Transverse colon (tissue), 4 donors: ENCODE results near the gene TNNI3. TPM values are rescaled to one million over a fixed set of nuclear protein-coding genes. Genes with fewer than 3 reads are reported as not detected.
A peak's percentile ranks its signal among the peaks of the same experiment; 100 is the strongest.

Experiments
- DNase-seq: peaks from one replicate; pipeline ENCODE4 v3.0.0-alpha.2; 2019
- H3K27ac ChIP-seq, 4 donors: fragments of 200-600 bp; sonication (generic); 2 replicates each; pipeline ENCODE4 v1.5.1; 2016 to 2018; ENCODE audit warnings: inconsistent platforms in 4 of 4
- H3K27me3 ChIP-seq: fragments of 200-600 bp; sonication (generic); 2 replicates; pipeline ENCODE4 v1.5.1; 2017; ENCODE audit warnings: inconsistent platforms
- H3K36me3 ChIP-seq, 4 donors: fragments of 200-600 bp; sonication (generic); 2 replicates each; pipeline ENCODE4 v1.5.1; 2017 to 2019; ENCODE audit warnings: inconsistent platforms in 4 of 4
- H3K4me1 ChIP-seq, 4 donors: fragments of 200-600 bp; sonication (generic); 2 replicates each; pipeline ENCODE4 v1.5.1; 2017 to 2020; ENCODE audit warnings: inconsistent platforms in 4 of 4
- H3K4me3 ChIP-seq, 4 donors: fragments of 200-600 bp; sonication (generic); 1 replicate in 1 of 4; 2 replicates in 3 of 4; pipeline versions ENCODE4 v1.5.1 to v1.6.1; 2017 to 2019; ENCODE audit warnings: inconsistent platforms in 4 of 4
- H3K9me3 ChIP-seq, 2 donors: fragments of 200-600 bp; sonication (generic); 2 replicates each; pipeline ENCODE4 v1.5.1; 2017 to 2019; ENCODE audit warnings: inconsistent platforms in 2 of 2
- CTCF ChIP-seq, 5 experiments: fragments of 200-600 bp in 3 of 5; fragments of 450-650 bp in 2 of 5; sonication (generic) in 3 of 5; IDR thresholded peaks; 1 replicate in 2 of 5; 2 replicates in 3 of 5; pipeline ENCODE4 v1.5.1; 2016 to 2017; ENCODE audit warnings: antibody characterized with exemption in 5 of 5, inconsistent platforms in 3 of 5, mild to moderate bottlenecking in 2 of 5, moderate library complexity in 1 of 5
- EP300 ChIP-seq: sonication (generic); formaldehyde crosslinking; IDR thresholded peaks from one replicate; pipeline ENCODE4 v1.6.1; 2017; ENCODE audit warnings: antibody characterized with exemption, low read depth
- POLR2A ChIP-seq: fragments of 450-650 bp; IDR thresholded peaks from one replicate; pipeline ENCODE4 v1.6.1; 2016; ENCODE audit warnings: antibody characterized with exemption, mild to moderate bottlenecking, moderate library complexity
- POLR2AphosphoS5 ChIP-seq, 3 donors: sonication (generic); formaldehyde crosslinking; IDR thresholded peaks; one replicate each; pipeline ENCODE4 v1.6.1; 2016; ENCODE audit warnings: antibody characterized with exemption in 3 of 3
- WGBS, 2 donors: methylation state at CpG; one replicate each; pipeline ENCODE4 v1.1.5; 2018; ENCODE audit warnings: low coverage in 1 of 2; 5-methylcytosine and 5-hydroxymethylcytosine counted together
- in situ Hi-C, 4 donors: fragments of 200-750 bp; cut with MboI; loops; one replicate each; pipeline versions ENCODE4 v1.15.0 to v1.15.1; 2017; ENCODE audit warnings: low sequenced_read_pairs in 3 of 4, low pct_ligation_motif_present in 1 of 4, low pct_unique_long_range_greater_than_20kb in 1 of 4
- intact Hi-C: fragments of 100-400 bp; cut with DNase I; formaldehyde crosslinking; loops from one replicate; pipeline ENCODE4 v1.15.1; 2023; ENCODE audit warnings: low total_unique reads
- total RNA-seq, 4 donors: library from RNA; depleted of rRNA; stranded (reverse); fragments of >200 nt; gene quantifications; one replicate each; pipeline ENCODE4 v1.1.0, GENCODE V29; 2016

TNNI3 gene
- total RNA-seq, 4 donors from 2014 or later = not detected

DNA sequence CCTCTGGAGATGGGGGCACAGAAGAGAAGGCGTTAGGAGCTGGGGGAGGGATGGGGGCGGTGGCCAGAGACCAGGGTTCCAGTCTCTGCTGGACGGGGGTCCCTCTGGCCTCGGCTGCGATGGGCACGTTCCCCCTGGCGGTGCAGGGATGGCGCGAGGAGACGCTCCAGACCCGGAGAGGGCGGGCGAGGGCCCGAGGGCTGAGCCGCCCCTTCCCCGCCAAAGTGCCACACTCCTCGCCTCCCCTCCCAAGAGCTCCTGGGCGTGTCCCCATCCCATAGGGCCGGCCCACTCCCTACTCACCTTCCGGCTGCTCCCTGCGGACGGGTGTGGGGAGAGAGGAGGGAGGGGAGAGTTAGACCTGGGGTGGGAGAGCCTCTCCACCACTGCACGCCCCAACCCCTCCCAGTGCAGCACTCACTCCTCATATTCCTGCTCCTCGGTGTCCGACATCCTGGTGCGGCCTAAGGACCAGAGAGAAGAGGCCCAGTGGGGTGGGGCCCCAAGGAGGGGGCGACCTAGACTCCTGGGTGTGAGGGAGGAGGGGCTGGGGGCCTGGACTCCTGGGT is 10.7 kb downstream of the TNNI3 start:
- in situ Hi-C loops (loop anchor here in 3 of 4 donors (10.0 kb wide), 2 partner anchors 278 to 358 kb away; no protein-coding TSS in a partner anchor), intact Hi-C loops (loop anchor here (10.0 kb wide), 1 partner anchor 358 kb away; no protein-coding TSS in a partner anchor)
- no peak for TF ChIP-seq POLR2AphosphoS5 (IDR thresholded peaks at IDR 0.05)
- no peak for TF ChIP-seq POLR2A
- TF ChIP-seq CTCF (IDR thresholded peaks at IDR 0.05) = no peak
- no peak for TF ChIP-seq EP300
- no peaks in the 10 kb centered on the region for H3K36me3 ChIP-seq
- peaks cover 92% of the 10 kb centered on the region for H3K27me3 ChIP-seq
- no peaks in the 10 kb centered on the region for H3K9me3 ChIP-seq
- H3K4me3 ChIP-seq = no peak overlapping the region
- peaks cover 0 to 13% (median 11%) of the 10 kb centered on the region in 4 donors for H3K4me1 ChIP-seq
- no peak overlapping the region for H3K27ac ChIP-seq
- no peak for DNase-seq
- 7% methylated on average over 10 of the region's 27 CpGs; no CpG with 5 or more reads in 1 of the 2 donors for WGBS, 2 donors

GRCh38 chr19:55146078-55146704 is 11.3 kb downstream of the TNNI3 start:
- in situ Hi-C loops = loop anchor here in 3 of 4 donors (10.0 kb wide), 2 partner anchors 279 to 359 kb away; no protein-coding TSS in a partner anchor
- no peaks in the 10 kb centered on the region for H3K36me3 ChIP-seq
- H3K27ac ChIP-seq = no peak overlapping the region
- H3K9me3 ChIP-seq = no peaks in the 10 kb centered on the region
- TF ChIP-seq POLR2AphosphoS5 (IDR thresholded peaks at IDR 0.05) = no peak
- TF ChIP-seq POLR2A = no peak
- TF ChIP-seq CTCF (IDR thresholded peaks at IDR 0.05) = peak in 4 of 5 experiments; percentile 12 to 33 (median 24)
- TF ChIP-seq EP300 = no peak
- H3K27me3 ChIP-seq = peaks cover 97% of the 10 kb centered on the region
- 1% methylated on average over 39 of the region's 41 CpGs; no CpG with 5 or more reads in 1 of the 2 donors for WGBS, 2 donors
- H3K4me1 ChIP-seq = peaks cover 0 to 13% (median 11%) of the 10 kb centered on the region in 4 donors
- intact Hi-C loops = loop anchor here (10.0 kb wide), 1 partner anchor 359 kb away; no protein-coding TSS in a partner anchor
- no peak for DNase-seq
- H3K4me3 ChIP-seq = no peak overlapping the region

GRCh38 chr19:55145232-55145631 is 12.3 kb downstream of the TNNI3 start:
- H3K4me3 ChIP-seq = no peak overlapping the region
- H3K4me1 ChIP-seq = peaks cover 0 to 13% (median 11%) of the 10 kb centered on the region in 4 donors
- intact Hi-C loops (loop anchor here (10.0 kb wide), 1 partner anchor 360 kb away; no protein-coding TSS in a partner anchor), in situ Hi-C loops (loop anchor here in 3 of 4 donors (10.0 kb wide), 2 partner anchors 280 to 360 kb away; no protein-coding TSS in a partner anchor)
- H3K27me3 ChIP-seq = peaks cover 97% of the 10 kb centered on the region
- no peak for TF ChIP-seq POLR2A
- no peak for TF ChIP-seq POLR2AphosphoS5 (IDR thresholded peaks at IDR 0.05)
- no peak for TF ChIP-seq CTCF (IDR thresholded peaks at IDR 0.05)
- TF ChIP-seq EP300 = no peak
- no peaks in the 10 kb centered on the region for H3K36me3 ChIP-seq
- WGBS, 2 donors = 0 to 19% methylated on average over 1 to 3 of the region's 3 CpGs
- H3K27ac ChIP-seq = no peak overlapping the region
- no peaks in the 10 kb centered on the region for H3K9me3 ChIP-seq
- DNase-seq = no peak

GRCh38 chr19:55141696-55142095 is 15.8 kb downstream of the TNNI3 start:
- Histone ChIP-seq H3K27ac (no peak overlapping the region), H3K9me3 (no peaks in the 10 kb centered on the region), H3K36me3 (no peaks in the 10 kb centered on the region), H3K4me3 (no peak overlapping the region), H3K27me3 (peaks cover 92% of the 10 kb centered on the region), H3K4me1 (peaks cover 0 to 10% (median 9%) of the 10 kb centered on the region in 4 donors)
- intact Hi-C loops (loop anchor here (10.0 kb wide), 1 partner anchor 363 kb away; no protein-coding TSS in a partner anchor), in situ Hi-C loops (loop anchor here in 3 of 4 donors (10.0 kb wide), 2 partner anchors 283 to 363 kb away; no protein-coding TSS in a partner anchor)
- TF ChIP-seq CTCF (IDR thresholded peaks at IDR 0.05) (no peak), EP300 (no peak), POLR2A (no peak), POLR2AphosphoS5 (IDR thresholded peaks at IDR 0.05) (no peak)
- 33% methylated on average over 20 of the region's 21 CpGs; no CpG with 5 or more reads in 1 of the 2 donors for WGBS, 2 donors
- DNase-seq = no peak
